ENCODE results near the gene RARB.

Gene RARB

DNA sequence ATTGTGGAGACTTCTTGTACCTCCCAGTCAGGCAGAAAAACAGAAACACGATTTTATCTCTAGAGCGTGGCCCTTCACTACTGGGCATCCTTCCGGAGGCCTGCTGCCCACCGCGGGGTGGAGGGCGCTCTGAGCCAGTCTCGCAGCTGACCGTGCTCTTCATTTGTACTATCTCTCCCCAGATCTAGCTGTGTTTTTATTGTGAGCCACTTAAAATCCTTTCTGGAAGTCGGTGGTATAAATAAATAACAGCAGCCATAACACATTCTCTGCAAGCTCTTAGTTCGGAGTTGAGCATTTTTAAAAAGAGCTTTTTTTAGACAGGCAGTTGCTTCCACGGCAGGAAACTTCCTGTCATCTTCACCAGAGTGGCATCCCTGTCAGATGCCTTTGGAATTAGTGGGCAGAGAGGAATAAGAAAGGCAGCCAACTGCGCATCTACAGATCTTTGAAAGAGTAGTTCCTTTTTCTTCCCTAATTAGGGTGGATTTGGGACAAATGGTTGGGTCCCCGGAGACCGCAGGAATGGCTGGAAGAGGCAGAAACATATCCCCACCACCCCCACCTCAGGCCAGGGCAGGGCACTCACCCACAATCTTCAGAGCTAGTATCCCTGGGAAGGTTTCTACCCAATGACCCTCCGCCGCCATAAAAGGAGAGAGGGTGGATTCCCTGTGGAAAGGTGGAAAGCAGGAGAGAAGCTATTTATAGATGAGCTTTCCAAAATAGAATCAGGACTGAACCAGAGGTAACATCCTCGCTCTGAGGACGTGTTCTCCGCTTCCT is 145.5 kb downstream of the RARB start:
- Mint-ChIP-seq H3K9me3 (no peaks in the 10 kb centered on the region), H3K27ac (no peak overlapping the region), H3K27me3 (peaks cover 3% of the 10 kb centered on the region), H3K36me3 (no peaks in the 10 kb centered on the region), H3K4me3 (no peak overlapping the region), H3K4me1 (no peaks in the 10 kb centered on the region)

DNA sequence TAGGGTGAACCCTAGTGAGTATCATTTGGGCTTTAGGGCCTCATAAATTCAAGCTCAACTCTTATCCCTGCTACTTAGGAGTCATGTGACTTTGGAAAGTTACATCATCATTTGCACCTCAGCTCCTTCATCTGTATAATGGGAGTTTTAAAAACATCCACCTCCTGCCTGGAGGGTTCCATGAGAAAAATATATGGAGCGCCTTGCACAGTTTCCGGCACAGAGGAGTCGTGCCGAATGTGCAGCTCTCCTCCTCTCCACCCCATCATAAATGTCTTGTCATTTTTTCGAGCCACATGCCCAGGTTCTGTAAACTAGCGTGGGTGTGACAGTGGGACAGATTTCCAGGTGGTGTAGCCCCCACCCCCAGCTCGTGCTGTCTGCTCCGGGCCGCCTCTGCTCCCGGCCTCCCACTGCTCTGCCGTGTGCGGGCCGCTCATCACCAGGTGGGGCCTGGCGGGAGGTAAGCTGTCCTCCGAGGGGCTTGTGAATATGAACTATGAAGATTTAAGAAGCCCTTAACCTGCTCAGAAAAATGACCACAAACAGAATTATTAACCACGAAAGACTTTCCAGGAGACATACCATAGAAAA is 146.2 kb downstream of the RARB start:
- peaks cover 3% of the 10 kb centered on the region for H3K27me3 Mint-ChIP-seq
- H3K36me3 Mint-ChIP-seq, result no peaks in the 10 kb centered on the region
- H3K9me3 Mint-ChIP-seq, result no peaks in the 10 kb centered on the region
- H3K27ac Mint-ChIP-seq, result no peak overlapping the region
- no peak overlapping the region for H3K4me3 Mint-ChIP-seq
- H3K4me1 Mint-ChIP-seq, result no peaks in the 10 kb centered on the region

DNA sequence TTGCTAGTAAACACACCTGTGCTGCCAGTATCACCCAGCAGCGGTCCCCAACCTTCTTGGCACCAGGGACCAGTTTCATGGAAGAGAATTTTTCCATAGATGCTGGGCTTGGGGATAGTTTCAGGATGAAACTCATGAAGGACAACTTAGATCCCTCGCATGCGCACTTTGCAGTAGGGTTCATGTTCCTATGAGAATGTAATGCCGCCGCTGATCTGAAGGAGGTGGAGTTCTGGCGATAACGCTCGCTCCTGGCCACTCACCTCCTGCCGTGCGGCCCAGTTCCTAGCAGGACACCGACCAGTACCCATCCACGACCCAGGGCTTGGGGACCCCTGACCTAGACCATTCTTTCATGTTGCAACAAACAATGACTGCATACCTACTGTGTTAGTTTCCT is 146.9 kb downstream of the RARB start:
- H3K4me1 Mint-ChIP-seq, result no peaks in the 10 kb centered on the region
- H3K27me3 Mint-ChIP-seq, result peaks cover 3% of the 10 kb centered on the region
- H3K9me3 Mint-ChIP-seq, result no peaks in the 10 kb centered on the region
- H3K4me3 Mint-ChIP-seq, result no peak overlapping the region
- no peaks in the 10 kb centered on the region for H3K36me3 Mint-ChIP-seq
- H3K27ac Mint-ChIP-seq, result no peak overlapping the region

DNA sequence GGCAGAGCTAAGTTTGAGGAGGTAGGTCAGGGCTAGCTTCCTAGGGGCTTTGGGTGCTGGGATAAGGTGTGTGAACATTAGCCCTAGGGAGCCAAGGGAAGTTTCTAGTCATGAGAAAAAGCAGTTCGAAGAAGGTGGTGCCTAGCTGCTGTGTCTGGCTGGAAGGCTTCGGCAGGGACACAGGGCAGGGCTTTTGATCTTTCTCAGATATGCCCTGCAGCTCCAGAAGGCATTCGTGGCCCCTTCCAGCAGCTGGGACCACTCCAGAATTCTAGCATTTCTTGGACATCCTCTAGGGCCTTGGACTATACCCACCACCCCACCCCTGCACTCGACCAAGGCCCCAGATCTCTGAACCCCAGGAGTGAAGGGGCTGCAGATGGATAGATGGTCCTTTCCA is 148.1 kb downstream of the RARB start:
- no peaks in the 10 kb centered on the region for H3K36me3 Mint-ChIP-seq
- no peaks in the 10 kb centered on the region for H3K9me3 Mint-ChIP-seq

DNA sequence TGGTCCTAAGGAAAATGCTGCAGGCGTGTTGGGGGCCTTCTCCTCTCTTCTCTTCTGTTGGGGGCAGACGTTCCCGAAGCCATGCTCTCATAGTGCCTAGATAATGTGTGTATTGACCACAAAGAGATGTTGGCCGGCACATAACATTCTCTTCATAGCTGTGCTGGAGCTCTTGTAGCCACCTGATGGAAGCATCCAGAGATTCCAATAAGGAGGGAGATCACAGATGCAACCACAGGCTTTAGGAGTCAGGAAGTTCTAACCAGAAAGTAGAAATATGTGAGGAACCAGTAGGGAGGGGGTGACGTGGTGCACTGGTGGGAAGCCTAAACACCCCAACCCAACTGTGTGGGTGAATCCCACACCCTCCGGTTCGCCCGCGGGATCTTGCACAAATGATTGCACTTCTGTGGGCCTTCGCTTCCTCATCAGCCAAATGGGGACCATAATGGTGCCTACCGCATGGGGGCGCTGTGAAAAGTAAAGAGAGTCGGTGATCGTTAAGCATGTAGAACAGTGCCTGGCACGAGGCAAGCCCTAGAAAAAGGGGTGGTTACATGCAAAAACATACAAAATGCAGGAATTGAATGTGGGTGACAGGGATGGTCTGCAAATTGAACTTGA is 148.9 kb downstream of the RARB start:
- no peaks in the 10 kb centered on the region for H3K36me3 Mint-ChIP-seq
- H3K27me3 Mint-ChIP-seq, result peaks cover 3% of the 10 kb centered on the region
- H3K4me3 Mint-ChIP-seq, result no peak overlapping the region
- H3K9me3 Mint-ChIP-seq, result no peaks in the 10 kb centered on the region
- H3K4me1 Mint-ChIP-seq, result no peaks in the 10 kb centered on the region
- no peak overlapping the region for H3K27ac Mint-ChIP-seq

More for the DNA sequence above, 148.1 kb downstream of the RARB start:
- Mint-ChIP-seq H3K4me1 (no peaks in the 10 kb centered on the region), H3K4me3 (no peak overlapping the region), H3K27me3 (peaks cover 3% of the 10 kb centered on the region), H3K27ac (no peak overlapping the region)

DNA sequence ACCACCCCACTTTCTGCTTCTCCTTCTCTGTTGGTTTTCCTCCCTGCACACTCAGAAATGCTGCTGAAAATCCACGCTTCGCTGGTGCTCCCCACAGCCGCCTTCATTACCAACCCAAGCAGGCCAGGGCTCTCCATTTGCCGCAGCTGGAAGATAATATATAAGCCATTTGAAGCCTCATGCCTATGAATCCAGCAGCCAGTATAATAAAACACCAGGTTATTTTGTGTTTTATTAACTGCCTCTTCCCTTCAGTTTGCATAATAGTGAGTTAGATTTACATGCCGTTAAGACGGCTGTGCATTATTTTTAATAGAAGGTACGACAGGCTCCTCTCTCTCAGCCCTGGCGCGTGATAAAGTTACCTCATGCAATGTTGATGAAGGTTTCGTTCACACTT is 150.0 kb downstream of the RARB start:
- Mint-ChIP-seq H3K4me1 (no peaks in the 10 kb centered on the region), H3K36me3 (no peaks in the 10 kb centered on the region), H3K27me3 (peaks cover 3% of the 10 kb centered on the region), H3K9me3 (no peaks in the 10 kb centered on the region), H3K4me3 (no peak overlapping the region), H3K27ac (no peak overlapping the region)

GRCh38 chr3:25580534-25580933 is 152.5 kb downstream of the RARB start:
- no peak overlapping the region for H3K4me3 Mint-ChIP-seq
- no peaks in the 10 kb centered on the region for H3K4me1 Mint-ChIP-seq
- H3K9me3 Mint-ChIP-seq, result no peaks in the 10 kb centered on the region
- no peaks in the 10 kb centered on the region for H3K36me3 Mint-ChIP-seq
- peaks cover 2% of the 10 kb centered on the region for H3K27me3 Mint-ChIP-seq
- no peak overlapping the region for H3K27ac Mint-ChIP-seq

- H3K9me3 Mint-ChIP-seq, result no peaks in the 10 kb centered on the region
- no peak overlapping the region for H3K4me3 Mint-ChIP-seq
- no peak overlapping the region for H3K27ac Mint-ChIP-seq
- no peaks in the 10 kb centered on the region for H3K4me1 Mint-ChIP-seq
- no peaks in the 10 kb centered on the region for H3K27me3 Mint-ChIP-seq
- no peaks in the 10 kb centered on the region for H3K36me3 Mint-ChIP-seq
These were observed 153.3 kb downstream of the RARB start for GRCh38 chr3:25581335-25581734.

DNA sequence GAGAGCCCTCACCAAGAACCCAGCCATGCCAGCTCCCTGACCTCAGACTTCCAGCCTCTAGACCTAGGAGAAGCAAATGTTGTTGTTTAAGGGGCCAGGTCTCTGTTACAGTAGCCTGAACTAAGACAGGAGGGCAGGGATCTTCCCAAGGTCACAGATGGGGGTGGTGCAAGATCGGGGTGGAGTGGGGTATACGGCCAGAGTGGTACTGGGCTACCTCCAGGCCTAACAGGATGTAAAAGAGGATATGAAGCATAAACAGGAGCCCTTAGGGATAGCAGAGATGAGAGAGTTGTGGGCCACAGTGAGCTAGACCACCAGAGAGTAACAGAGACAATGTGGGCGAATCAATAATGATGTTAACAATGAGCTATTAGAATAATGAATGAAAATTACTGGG is 153.8 kb downstream of the RARB start:
- Mint-ChIP-seq H3K27ac (peak overlapping the region; percentile 56), H3K4me1 (no peaks in the 10 kb centered on the region), H3K4me3 (no peak overlapping the region), H3K27me3 (no peaks in the 10 kb centered on the region), H3K36me3 (no peaks in the 10 kb centered on the region), H3K9me3 (no peaks in the 10 kb centered on the region)

DNA sequence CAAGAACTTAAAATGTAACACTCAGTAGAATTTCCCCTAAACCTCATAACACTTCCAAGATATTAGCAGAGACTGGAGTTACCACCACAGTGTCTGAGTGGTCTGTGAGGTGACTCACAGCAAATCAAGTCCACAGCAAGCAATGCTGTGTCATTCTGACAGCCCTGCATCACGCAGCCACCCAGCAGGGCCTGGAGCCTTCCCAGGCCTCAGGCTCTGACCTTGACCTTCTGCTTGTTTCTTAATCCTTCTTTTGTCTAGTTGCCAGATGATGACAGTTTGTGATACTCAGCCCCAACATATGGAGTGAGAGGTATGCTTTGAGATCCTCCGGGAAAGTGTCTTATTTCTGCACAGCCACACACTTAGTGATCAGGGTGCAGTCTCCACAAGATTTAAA is 154.2 kb downstream of the RARB start:
- H3K4me3 Mint-ChIP-seq, result no peak overlapping the region
- no peaks in the 10 kb centered on the region for H3K4me1 Mint-ChIP-seq
- H3K27me3 Mint-ChIP-seq, result no peaks in the 10 kb centered on the region
- H3K9me3 Mint-ChIP-seq, result no peaks in the 10 kb centered on the region
- no peak overlapping the region for H3K27ac Mint-ChIP-seq
- no peaks in the 10 kb centered on the region for H3K36me3 Mint-ChIP-seq

GRCh38 chr3:25583343-25583742 is 155.3 kb downstream of the RARB start:
- Mint-ChIP-seq H3K4me1 (no peaks in the 10 kb centered on the region), H3K4me3 (no peak overlapping the region), H3K27me3 (no peaks in the 10 kb centered on the region), H3K36me3 (no peaks in the 10 kb centered on the region), H3K27ac (no peak overlapping the region), H3K9me3 (no peaks in the 10 kb centered on the region)

- H3K27ac Mint-ChIP-seq, result no peak overlapping the region
- H3K27me3 Mint-ChIP-seq, result no peaks in the 10 kb centered on the region
- no peak overlapping the region for H3K4me3 Mint-ChIP-seq
- H3K4me1 Mint-ChIP-seq, result no peaks in the 10 kb centered on the region
- no peaks in the 10 kb centered on the region for H3K9me3 Mint-ChIP-seq
- no peaks in the 10 kb centered on the region for H3K36me3 Mint-ChIP-seq
These were observed 156.1 kb downstream of the RARB start for GRCh38 chr3:25584011-25584789.

DNA sequence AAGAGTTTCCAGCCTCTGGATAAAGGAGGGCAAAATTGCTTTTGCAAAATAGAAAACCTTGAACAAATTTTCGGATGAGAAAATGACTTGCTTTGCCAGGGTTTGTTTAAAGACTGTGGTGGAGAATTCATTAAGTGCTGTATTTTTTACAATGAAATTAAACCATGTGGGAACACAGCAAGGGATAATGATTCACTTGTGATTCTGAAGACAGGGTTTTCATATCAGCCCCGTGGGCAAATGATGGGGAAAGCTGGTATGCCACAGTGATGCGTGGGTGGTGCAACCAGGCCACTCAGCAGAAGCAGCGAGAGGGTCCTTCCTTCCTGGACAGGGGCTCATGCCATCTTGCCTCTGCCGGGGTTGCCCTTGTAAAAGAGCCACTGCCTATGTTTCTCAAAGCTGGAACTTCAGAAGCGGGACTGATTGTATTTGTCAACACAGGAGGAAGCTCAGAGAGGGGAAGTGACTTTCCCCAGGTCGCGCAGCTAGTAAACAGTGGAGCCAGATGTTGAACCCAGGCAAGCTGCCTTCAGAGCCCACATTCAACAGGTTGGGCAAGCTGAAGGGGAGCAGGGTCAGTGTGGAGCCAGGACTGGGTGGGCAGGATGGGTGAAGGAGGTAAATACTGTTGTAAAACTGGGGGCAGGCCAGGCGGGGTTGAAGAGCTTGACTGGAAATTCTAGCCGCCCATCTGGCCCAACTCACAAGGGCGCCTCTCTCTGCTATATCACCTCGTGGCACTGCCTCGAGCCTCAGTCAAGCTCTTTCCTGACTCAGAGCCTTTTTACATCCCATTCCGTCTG is 157.5 kb downstream of the RARB start:
- Mint-ChIP-seq H3K9me3 (no peaks in the 10 kb centered on the region), H3K4me3 (no peak overlapping the region), H3K36me3 (no peaks in the 10 kb centered on the region), H3K27ac (no peak overlapping the region), H3K27me3 (no peaks in the 10 kb centered on the region), H3K4me1 (no peaks in the 10 kb centered on the region)

DNA sequence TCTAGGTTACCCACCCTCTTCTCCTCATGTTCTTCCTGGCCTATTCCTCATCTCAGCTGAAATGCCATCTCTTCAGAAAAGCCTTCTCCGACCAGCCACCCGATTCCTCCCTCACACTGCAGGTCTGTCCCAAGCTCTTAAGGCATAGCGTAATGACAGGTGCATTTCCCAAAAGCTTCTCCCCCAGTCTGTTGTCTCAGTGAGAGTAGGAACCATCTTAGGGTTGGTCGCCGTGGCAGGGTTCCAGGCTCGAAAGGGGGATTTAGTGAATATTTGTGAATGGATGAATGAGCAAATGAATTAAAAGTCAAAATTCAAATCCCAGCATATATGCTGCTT is 158.1 kb downstream of the RARB start:
- Mint-ChIP-seq H3K27me3 (no peaks in the 10 kb centered on the region), H3K4me1 (no peaks in the 10 kb centered on the region), H3K36me3 (no peaks in the 10 kb centered on the region), H3K4me3 (no peak overlapping the region), H3K27ac (peak overlapping the region; percentile 61), H3K9me3 (no peaks in the 10 kb centered on the region)

- Mint-ChIP-seq H3K9me3 (no peaks in the 10 kb centered on the region), H3K4me3 (no peak overlapping the region), H3K4me1 (no peaks in the 10 kb centered on the region), H3K36me3 (no peaks in the 10 kb centered on the region), H3K27ac (no peak overlapping the region), H3K27me3 (no peaks in the 10 kb centered on the region)
These were observed 158.5 kb downstream of the RARB start for GRCh38 chr3:25586553-25586952.

Data from activated naive CD4-positive, alpha-beta T cell treated with anti-CD3 and anti-CD28 coated beads, Interleukin-2, amount 50 U/mL, for 24 hours (primary cell).